CMK (cell line): ENCODE measurements around the gene DIO3.
A peak's percentile ranks its signal among the peaks of the same experiment; 100 is the strongest.

Experiments used
- DNase-seq: peaks from one replicate; pipeline ENCODE4 v3.0.0-alpha.2; 2010; ENCODE audit warnings: low read depth

Gene DIO3

DNA sequence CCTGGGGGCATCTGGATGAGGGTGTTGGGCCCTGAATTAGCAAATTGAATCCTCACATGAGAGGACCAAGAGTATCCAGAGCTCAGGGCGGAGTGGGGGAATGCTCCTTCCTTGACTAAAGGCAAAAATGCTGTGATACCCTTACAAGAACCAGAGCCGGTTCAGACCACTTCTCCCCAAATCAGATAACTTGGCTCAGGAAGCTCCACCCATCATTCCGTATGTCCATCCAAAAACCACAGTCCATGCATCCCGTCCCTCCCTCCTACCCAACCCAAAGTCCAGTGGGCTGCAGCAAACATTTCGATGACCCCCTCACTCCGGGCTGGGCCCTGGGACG lies 22.4 kb downstream of the DIO3 start:
- DNase-seq: no peak

DNA sequence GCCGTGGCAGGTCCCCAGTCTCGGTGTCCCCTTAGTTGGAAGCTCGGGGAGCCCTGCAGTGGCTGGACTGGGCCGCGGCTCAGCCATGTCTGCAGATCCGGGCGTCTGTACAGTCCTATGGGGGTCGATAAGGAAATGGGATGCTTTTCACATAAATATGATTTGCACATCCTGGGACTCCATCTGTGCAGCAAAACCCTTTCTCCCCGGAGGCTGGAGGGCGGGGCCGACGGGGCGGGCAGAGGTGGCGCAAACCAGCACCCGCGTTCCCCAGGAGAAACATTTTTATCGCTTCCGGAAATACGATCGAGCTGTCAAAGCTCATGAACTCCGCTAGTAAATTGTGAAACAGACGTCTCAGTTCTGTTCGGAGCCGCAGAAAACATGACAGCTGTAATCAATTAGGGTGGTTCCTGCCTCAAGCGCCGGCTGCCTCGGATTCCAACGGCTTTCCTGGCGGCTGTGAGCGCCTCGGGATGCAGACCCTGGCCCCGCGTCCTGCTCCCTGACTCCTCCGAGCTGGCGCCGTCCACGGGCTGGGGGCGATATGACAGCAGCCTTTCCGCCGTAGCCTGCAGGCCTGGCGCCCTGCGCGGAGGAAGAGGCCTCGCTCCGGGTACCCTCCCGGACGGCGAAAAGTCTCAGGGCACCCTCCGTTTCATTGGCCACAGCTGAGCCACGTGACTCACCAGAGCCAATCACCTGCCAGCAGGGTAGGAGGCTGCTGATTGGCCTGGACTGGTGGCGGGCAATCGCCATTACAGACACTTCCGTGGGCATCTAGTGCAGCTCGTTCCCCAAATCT lies 23.0 kb downstream of the DIO3 start:
- no peak for DNase-seq

GRCh38 chr14:101585211-101585610 lies 23.9 kb downstream of the DIO3 start:
- DNase-seq: no peak

DNA sequence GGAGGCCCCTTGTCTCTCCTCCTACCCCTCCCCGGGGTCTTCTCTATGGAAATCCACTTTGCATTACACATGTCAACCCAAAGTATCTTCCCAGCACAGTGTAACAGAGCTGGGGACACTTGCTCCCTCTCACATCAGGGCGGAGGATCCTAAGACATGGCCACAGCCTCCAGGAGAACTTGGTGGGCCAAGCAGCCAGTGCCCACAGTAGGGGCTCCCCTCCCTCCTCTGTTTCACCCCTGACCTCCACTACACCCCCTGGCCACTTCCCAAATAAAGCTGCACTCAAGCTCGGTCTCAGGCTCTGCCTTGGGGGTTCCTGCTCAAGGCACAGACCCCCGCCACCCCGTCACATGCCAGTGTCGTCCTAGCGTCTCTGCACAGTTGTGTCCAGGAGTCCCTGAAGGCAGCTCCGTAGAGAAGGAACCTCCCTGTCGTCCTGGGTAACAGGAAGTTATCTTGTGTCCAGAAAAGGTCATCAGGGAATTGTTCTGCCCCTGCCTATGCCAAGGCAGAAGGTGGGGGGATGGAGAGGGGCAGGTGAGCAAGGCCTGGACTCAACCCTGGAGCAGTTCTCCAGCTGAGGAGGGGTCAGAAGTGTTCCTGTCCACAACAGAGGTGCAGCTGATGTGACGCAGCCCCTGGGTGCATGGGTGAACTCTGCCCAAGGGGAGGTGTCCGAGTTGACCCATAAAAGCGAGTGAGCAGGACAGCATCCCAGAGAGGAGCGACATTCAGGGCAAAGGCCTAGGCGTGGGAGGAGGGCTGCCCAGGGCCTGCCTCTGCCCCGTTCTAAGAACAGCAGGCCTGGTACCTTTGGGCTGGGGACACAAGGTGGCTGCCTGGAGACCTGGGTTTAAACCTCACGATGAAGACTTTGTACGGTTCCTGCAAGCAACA lies 25.5 kb downstream of the DIO3 start:
- no peak for DNase-seq

DNA sequence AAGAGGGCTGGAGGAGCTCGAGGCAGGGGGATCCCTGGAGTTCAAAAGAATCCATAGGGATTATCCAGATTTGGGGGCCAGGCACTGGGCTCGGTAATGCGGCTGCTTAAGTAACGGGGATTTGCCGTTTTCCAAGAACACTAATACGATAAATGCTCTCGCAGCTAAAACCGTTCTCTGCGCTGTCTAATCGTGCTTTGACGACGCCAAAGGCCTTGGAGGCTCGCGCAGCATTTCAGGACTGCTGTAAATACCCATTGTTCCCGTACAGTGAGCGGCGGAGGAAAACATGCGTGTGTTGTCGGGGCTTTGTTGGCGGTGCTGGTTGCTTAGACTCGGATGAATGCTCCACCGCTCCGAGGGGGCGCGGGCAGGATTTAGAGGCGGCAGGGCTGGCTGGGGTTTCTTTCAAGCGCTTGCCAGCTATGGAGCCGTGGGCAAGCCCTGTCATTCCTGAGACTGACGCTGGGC lies 26.2 kb downstream of the DIO3 start:
- no peak for DNase-seq

DNA sequence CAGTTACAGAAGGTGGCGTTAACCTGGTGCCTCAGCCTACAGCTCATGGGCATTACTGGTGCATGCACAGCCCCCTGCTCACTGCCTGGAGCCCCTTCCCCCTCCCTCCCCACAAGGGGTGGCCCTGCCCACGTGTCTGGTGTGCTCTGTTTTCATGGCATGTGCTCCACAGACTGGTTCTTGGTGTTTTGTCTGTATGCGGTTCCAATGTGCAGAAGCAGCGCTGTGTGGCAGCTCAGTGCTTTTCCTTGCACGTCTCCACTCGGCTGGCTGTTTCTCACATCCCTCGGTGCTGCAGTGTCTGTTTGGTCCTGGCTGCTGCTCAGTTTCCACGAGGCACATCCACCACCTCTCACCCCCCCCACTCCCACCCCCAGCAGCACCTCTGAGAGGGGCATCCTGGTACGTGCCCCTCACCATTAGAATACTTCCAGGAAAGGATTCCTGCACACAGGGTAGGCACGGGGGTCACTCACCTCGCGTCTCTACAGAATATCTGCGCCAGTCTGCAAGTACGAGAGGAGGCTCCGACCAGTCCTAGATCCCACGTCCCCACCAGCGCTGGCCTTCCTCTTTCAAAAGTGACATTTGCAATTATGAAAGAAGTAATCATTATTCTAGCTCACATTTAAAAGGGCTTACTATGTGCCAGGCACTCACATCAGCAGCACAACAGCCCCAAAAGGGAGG lies 27.1 kb downstream of the DIO3 start:
- DNase-seq: no peak

DNA sequence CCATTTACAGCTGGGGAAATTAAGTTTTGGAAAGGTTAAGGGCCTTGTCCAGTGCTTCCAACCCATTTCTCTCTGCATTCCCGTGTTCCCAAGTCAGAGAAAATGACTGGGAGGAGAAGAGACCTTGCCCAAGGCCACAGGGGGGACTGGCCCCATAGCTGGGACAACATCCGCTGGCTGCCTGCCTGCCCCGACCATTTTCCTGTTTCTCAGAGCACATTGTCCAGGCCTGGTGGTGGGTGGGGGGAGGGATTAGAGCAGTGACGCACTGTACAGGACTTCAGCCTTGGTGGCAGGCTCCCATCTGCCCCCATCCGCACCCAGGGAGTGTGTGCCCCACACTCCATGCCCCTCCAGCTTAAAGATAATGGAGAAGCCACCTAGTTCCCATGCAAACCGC lies 27.7 kb downstream of the DIO3 start:
- no peak for DNase-seq

GRCh38 chr14:101589486-101590015 lies 28.3 kb downstream of the DIO3 start:
- no peak for DNase-seq

DNA sequence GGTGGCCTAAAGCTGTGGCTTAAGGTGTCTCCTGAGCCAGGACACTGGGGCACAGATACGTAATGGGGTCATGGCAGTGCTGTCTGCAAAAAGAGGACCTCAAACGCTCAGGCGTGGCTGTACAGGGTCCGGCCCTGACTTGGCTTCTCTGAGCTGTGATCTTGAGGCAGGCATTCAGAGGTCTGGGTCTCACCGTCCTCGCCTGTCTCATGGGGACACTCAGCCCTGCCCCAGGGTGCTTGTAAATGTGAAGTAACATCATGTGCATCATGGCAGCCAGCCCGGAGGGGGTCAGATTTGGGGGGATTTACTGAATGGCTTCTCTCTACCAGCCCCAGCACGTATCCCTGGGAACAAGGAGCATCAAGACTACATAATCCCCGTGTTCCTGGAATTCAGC lies 28.8 kb downstream of the DIO3 start:
- no peak for DNase-seq

GRCh38 chr14:101590616-101591015 lies 29.3 kb downstream of the DIO3 start:
- no peak for DNase-seq

DNA sequence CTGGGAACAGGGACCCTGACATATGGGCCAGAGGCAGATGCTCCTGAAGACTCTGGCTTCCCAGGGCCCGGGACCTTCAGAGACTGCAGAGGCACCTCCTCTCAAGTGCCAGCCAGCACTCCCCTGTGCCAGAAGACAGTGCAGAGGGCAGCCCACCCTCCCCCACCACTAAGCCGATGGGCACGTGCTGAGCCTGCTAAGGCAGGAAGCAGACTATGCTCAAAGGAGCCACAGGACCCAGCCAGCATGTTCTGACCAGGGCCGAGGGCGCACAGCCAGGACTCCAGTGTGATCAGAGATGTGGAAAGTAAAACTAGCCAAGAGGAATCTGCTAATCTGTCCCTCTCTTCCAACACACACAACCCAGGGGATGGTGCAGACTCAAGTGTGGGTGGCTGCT lies 29.8 kb downstream of the DIO3 start:
- DNase-seq: no peak

GRCh38 chr14:101591582-101591981 lies 30.3 kb downstream of the DIO3 start:
- DNase-seq: no peak

- DNase-seq: no peak
Measured at GRCh38 chr14:101593411-101594238, 32.3 kb downstream of the DIO3 start.

DNA sequence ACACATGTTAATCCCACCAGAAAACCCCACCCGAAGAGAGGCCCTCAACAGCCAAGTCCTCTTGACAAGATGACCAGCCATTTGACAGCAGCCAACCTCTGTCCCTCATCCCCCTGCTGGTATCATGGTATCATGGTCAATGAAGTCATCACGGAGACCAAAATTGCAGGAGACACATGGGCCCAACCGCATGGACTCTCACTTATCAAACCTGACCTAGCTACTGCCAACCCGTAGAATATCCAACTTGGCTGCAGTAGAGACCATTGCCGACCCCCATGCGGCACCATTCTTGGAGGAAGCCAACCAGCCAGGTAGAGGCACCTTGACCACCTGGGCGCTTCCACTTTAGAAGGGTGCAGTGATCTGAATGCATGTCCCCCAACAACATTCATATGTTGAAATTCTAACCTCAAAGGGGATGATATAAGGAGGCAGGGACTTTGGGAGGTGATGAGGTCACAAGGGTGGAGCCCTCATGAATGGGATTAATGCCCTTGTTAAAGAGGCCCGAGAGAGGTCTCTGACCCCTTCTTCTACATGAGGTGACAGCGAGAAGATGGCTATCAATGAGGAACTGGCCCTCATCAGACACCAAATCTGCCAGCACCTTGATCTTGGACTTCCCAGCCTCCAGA lies 33.3 kb downstream of the DIO3 start:
- DNase-seq: no peak

DNA sequence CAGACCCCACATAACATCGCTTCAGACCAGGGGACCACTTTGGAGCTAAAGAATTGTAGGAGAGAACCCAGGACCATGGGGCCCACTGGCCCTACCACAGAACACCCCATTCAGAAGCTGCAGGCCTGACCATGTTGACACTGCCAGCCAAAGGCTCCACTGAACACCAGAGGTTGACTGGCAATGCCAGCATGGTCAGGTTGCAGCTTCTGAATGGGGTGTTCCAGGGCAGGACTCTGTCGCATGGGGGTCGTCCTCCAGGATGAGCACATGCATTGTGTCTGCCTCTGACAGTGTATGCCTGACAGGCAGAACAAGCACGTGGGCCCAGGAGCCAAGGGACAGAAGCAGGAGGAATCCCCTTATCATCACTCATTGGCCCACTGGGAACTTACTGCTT lies 34.1 kb downstream of the DIO3 start:
- no peak for DNase-seq

- DNase-seq: peak; percentile 79
Measured at GRCh38 chr14:101595887-101596721, 34.8 kb downstream of the DIO3 start.

GRCh38 chr14:101596742-101597141 lies 35.4 kb downstream of the DIO3 start:
- no peak for DNase-seq

- no peak for DNase-seq
Measured at GRCh38 chr14:101598159-101598558, 36.9 kb downstream of the DIO3 start.

GRCh38 chr14:101598571-101599233 lies 37.4 kb downstream of the DIO3 start:
- no peak for DNase-seq
